Endothelial cell of umbilical vein (primary cell): Measurements from ENCODE around the gene CDH2.

Experiments used
- CTCF ChIP-seq, 2 donors: IDR thresholded peaks; 1 replicate in 1 of 2; 2 replicates in 1 of 2; pipeline ENCODE4 v1.5.1; 2011; ENCODE audit warnings: low read length in 2 of 2, mild to moderate bottlenecking in 2 of 2, moderate library complexity in 2 of 2, control low read depth in 1 of 2, inconsistent platforms in 1 of 2, low read depth in 1 of 2; ENCODE audit not compliant: insufficient read depth in 1 of 2; ENCODE audit errors: extremely low read depth in 1 of 2
- EZH2 ChIP-seq: IDR thresholded peaks from 2 replicates; pipeline ENCODE4 v1.6.1; 2012; ENCODE audit warnings: borderline replicate concordance, low read depth, mild to moderate bottlenecking, moderate library complexity, low read length, inconsistent platforms; ENCODE audit not compliant: severe bottlenecking
- FOS ChIP-seq: IDR thresholded peaks from 2 replicates; pipeline ENCODE4 v1.6.1; 2011; ENCODE audit warnings: mild to moderate bottlenecking, low read length, moderate library complexity, borderline replicate concordance; ENCODE audit not compliant: insufficient read depth
- GATA2 ChIP-seq: IDR thresholded peaks from 2 replicates; pipeline ENCODE4 v1.7.0; 2011; ENCODE audit warnings: low read depth, mild to moderate bottlenecking, moderate library complexity, mixed read lengths, low read length; ENCODE audit not compliant: insufficient read length, insufficient read depth
- JUN ChIP-seq: IDR thresholded peaks from 2 replicates; pipeline ENCODE4 v1.6.1; 2011; ENCODE audit warnings: borderline replicate concordance, low read depth; ENCODE audit not compliant: insufficient read length, insufficient read depth
- MAX ChIP-seq: IDR thresholded peaks from 2 replicates; pipeline ENCODE4 v1.6.1; 2011; ENCODE audit not compliant: insufficient read depth, insufficient read length
- MYC ChIP-seq: IDR thresholded peaks from one replicate; pipeline ENCODE4 v1.6.1; 2011; ENCODE audit warnings: mild to moderate bottlenecking, low read depth, low read length
- POLR2A ChIP-seq: IDR thresholded peaks from 2 replicates; pipeline ENCODE4 v1.6.1; 2012; ENCODE audit warnings: low read depth, mild to moderate bottlenecking, control low read depth, low read length
- POLR2AphosphoS5 ChIP-seq: IDR thresholded peaks from 2 replicates; pipeline ENCODE4 v1.6.1; 2012; ENCODE audit warnings: low read depth, mild to moderate bottlenecking, control low read depth, low read length, moderate library complexity; ENCODE audit not compliant: insufficient read depth

GRCh38 chr18:28151434-28151833 lies 25.5 kb downstream of the CDH2 start:
- TF ChIP-seq FOS (no peak), POLR2A (no peak), POLR2AphosphoS5 (no peak), CTCF (IDR thresholded peaks at IDR 0.05; ENCODE audit: extremely low read depth in 1 of 2, insufficient read depth in 1 of 2, low read depth in 1 of 2, low read length in 2 of 2) (no peak), MAX (no peak), MYC (no peak), EZH2 (no peak), JUN (no peak), GATA2 (no peak)
